GM18498 (cell line): ENCODE data around the gene LRRC56.

Experiments
- ATAC-seq: cut with Tn5 transposase; IDR thresholded peaks from one replicate; pipeline ENCODE4 v1.9.1; 2021; ENCODE audit warnings: mild to moderate bottlenecking, moderate library complexity; ENCODE audit not compliant: unreplicated experiment

The LRRC56 gene

DNA sequence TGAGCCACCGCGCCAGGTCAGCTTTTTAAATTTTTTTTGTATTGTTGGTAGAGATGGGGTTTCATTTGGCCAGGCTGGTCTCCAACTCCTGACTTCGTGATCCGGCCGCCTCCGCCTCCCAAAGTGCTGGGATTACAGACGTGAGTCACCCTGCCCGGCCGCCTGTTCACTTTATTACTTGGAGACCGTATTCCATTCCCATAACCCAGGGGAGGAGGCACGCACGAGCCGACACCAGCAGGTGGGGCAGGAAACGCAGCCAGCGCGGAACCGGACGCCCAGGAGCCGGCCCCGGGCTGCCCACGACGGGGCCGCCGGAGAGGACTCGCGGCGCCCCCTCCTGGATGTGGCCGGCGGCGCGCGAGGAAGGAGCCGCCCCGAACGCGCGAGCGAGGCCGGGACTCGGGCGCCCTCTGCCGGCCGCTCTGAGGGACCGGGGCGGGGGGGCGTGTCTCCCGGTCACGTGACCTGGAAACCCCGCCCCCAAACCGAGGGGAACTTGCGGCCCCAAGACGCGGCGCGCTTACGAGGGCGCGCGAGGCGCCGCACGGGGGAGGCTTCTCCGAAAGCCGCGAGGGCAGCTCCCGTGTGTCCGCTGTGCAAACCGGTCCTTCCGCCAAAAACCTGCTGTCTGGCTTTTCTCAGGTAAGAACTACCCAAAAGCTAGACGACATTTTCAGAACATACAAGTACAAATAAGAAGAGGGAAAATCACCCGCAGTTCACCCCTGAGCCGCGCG, 18.7 kb upstream of the LRRC56 start:
- peak; percentile 86 for ATAC-seq

DNA sequence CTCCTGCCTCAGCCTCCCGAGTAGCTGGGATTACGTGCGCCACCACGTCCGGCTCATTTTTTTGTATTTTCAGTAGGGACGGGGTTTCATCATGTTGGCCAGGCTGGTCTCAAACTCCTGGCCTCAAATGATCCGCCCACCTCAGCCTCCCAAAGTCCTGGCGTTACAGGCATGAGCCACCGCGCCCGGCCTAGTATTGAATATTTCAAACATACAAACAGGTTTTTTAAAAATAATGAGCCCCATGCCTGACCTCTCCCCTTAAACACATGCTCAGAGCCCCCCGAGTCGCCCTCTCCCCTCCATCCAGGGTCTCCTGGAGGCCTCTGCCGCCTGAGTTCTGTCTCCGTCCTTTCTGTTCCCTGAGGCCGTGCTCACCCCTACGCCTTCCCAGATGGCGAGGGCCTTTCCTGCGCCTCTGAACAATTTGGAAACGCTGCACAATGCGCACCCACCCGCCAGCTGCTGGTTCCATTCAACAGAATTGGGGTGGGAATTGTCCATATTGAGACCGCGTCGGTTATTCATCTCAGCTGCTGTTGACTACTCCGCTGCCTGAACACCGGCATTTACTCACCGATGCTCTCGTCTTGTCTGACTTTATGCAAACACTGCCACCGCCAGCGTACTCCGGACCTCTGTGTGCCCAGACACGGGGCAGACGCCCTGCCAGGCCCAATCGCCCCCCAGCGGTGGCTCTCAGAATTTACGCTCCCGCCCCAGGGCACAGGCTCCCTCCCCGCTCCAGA, 16.7 kb upstream of the LRRC56 start:
- no peak for ATAC-seq

DNA sequence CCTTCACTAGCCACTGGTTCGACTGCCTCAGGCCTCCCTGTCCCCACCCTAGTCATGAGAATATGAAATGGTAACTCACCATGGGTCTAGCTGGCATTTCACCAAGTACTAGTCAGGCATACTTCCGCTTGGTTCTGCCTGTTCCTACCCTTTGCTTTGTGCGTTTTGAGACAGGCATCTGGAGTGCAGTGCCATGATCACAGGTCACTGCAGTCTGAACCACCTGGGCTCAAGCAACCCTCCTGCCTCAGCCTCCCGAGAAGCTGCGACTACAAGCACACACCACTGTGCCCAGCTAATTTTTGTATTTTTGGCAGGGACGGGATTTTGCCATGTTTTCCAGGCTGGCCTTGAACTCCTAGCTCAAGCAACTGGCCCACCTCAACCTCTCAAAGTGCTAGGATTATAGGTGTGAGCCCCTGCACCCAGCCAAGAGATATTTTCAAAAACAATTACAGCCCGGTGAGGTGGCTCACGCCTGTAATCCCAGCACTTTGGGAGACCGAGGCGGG, 16.1 kb upstream of the LRRC56 start:
- ATAC-seq: no peak

DNA sequence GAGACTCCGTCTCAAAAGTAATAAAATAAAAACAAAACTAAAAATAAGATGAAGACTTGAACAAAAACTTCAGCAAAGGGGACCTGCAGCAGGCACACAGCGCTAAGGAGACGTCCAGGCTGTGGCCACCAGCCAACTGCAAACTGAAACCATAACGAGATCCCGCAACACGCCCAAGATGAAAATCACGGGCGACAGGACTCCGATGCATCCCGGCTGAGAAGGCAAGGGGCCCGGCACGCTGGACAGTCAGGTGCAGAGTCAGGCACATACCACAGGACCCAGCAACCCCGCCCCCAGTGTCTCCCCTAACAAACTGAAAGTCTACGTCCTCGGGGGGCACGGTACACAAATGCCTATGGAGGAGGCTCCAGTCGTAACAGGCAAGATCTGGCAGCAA, 11.1 kb upstream of the LRRC56 start:
- ATAC-seq: no peak

DNA sequence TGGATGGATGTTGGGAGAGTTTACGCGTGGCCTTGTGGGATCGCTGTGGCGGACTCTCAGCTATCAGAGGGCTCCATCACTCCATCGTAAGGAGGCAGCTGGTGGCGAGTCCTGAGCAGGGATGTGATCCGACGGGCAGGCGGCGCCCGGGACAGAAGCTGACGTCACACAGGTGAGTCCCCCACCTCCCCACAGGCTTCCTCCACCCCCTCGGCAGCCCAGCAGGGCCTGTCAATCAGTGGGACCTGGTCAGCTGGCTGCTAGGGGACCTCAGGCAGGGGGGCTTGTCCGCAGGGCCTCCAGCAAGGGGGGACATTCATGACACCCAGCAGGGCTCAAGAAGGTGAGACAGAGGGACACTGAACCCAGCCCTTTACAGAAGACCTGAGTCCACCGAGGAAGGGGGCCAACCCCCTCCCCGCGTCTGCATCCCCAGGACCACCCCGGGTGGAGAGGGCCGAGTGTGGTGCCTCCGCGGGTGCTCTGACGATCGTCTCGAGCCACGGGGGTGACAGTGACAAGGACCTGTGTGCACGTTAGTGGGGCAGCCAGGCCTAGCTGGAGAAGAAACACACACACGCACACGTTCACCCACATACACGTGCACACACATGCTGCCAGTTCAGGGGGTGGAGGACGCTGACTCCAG, 9.0 kb upstream of the LRRC56 start:
- ATAC-seq: no peak

DNA sequence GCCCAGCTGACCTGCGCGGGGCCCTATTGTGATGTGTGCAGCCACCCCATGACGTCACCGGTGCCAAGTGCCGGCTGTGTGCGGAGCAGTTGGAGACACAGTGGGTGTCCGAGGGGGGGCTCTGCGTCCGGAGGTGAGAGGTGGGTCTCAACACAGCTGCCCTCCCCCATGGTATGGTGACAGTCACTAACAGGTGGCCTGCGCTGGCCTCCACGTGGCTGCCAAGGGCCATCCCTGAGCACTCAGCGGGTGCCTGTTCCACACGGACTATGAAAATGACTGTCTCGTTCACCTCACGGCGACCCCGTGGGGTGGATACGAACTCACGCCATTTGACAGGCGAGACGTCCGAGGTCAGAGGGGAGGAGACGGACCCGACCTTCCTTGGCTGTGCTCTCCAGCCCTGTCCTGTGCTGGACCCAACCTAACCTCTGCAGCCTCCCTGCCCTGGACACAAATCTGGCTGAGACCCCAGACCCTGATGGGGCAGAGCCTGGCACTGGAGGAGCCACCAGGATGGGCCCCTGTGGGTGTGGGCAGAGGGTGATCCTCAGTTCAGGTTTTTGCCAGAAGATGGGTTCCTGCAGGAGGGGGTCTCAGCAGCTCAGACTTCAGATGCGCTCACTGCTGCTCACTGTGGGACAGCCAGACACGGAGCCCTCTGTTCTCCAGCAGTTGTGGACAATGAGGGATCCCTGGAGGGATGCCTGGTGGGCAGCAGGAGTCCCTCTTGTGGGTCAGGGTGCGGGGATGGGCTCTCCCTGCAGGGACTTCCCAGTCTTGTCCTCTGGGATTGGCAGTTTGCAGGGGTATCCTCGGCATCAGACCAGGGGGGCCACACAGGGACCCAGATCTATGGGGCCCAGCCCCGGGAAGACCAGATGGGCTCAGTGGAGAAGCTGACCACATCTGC, 8.3 kb upstream of the LRRC56 start:
- no peak for ATAC-seq

DNA sequence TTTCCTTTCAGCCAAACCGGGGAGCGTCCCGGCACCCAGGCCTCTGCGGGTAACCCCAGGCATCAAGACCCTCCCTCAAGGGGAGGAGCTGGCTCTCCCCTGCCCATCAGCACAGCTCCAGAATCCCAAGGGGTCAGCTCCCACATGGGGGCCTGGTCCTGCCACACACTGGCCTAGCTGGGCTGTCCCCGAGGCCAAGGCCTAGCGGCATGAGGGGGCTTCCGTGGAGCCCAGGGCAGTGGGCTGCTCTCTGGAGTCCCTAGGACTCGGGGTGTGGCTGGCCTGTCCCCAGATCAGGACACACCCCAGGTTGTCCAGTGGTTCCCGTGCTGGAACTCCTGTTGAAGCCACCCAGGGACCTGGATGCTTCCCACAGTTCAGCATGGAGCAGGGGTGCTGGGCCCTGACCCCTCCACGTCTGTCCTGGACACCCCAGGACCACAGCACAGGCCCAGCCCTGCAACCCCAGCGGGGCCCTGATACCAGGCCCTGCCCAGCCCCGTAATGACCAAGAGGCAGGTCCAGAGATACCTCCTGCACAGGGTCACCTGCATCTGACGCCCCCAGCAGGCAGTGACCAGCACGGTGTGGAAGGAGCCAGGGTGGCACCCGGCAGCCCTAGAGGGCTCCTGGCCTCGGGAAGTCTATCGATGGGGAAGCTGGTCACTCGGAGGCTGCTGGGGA, 7.5 kb upstream of the LRRC56 start:
- ATAC-seq: no peak

DNA sequence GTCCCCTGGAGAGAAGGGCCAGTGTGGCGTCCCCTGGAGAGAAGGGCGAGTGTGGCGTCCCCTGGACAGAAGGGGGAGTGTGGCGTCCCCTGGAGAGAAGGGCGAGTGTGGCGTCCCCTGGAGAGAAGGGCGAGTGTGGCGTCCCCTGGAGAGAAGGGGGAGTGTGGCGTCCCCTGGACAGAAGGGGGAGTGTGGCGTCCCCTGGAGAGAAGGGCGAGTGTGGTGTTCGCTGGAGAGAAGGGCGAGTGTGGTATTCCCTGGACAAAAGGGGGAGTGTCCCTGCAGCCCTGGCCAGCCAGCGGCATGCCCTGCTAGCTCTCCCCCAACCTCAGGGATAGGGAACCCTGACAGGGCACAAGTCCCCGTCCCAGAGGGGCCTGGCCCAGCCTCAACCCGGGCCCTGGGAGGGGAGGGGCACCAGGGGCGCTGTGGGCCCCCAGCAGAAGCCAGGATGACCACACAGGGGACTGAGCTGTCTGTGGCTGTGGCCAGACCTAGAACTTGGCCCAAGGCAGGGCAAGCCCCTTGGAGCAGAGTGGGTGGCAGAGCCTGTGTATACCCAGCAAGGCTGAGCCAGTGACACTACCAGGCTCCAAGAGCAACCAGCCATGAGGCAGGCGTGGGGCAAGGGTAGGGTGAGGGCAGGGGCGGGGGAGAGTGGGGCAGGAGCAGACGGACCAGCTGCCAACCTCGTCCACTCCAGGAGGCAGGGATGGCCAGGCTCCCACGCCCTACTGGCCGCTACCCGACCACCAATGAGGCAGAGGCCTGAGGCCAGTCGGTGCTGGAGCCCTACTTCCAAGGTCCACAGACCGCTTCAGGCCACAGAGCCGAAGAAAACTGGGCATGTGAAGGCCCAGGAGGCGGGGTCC, 6.1 kb upstream of the LRRC56 start:
- no peak for ATAC-seq

DNA sequence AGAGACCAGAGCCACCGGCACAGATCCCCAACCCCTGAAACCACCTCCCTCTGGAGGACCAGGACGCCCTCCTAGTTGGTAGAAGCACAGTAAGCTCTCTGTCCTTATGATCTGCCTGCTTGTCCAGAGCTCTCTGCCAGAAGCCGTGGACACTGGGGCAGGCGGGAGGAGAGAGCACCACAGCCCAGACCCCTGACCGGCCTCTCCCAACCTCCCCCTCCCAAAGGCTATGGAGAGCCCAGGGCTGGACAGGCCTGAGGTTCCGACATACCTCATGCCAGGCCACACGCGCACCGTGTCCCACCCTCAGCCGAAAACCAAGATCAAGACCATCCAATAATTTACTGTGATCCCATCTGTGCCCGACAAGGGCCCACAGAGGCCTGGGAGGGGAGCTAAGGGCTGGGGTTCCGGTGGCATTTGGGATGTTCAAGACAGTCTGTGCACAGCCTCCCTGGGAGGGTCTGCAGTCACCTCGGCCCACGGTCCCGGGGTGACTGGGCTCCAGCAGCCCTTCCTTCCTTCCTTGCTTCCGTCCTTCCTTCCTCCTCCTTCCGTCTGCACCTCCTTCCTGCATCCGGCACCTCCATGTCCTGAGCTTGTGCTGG, 5.3 kb upstream of the LRRC56 start:
- no peak for ATAC-seq

DNA sequence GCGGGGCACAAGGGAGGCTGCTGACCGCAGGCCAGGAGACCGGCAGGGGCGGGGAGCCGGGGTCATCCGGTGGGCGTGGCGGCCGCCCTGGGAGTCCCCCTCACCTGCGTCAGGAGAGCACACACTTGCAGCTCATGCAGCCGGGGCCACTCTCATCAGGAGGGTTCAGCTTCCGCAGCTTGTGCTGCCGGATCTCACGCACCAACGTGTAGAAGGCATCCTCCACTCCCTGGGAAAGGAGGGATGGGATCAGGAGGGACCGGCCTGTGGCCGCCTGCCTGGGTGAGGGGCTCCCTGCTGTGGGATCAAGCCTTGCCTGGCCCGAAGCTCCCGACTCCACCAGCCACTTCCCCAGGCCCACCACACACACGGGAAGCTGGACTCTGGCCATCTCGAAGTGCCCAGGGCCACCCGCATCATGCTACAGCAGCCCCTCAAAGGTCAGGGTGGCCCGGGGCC, 4.8 kb upstream of the LRRC56 start:
- ATAC-seq: no peak

DNA sequence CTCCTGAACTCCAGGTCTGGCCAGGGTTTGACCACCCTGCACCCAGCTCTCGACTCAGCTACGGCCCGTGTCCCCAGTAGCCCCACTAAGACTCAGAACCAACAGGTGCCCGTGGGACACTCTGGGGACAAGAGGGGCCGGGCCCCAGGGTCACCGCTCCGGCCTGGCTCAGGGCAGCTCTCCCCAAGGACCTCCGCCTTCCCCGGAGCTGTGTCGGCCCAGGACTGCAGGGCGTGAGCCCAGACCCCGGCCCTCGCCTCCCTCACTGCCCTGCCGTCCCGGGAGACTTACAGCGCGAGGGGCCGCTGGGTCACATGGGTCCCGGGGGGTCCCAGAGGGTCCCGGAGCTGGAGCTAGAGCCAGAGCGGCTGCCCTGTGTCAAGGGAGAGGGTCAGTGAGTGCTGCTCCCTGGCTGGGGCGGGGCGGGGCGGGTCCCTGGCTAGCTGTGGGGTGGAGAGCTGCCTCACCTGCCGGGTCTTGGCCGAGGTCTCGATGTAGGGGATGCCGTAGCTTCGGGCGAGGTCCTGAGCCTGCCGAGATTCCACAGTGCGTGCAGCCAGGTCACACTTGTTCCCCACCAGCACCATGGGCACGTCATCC, 4.2 kb upstream of the LRRC56 start:
- no peak for ATAC-seq

DNA sequence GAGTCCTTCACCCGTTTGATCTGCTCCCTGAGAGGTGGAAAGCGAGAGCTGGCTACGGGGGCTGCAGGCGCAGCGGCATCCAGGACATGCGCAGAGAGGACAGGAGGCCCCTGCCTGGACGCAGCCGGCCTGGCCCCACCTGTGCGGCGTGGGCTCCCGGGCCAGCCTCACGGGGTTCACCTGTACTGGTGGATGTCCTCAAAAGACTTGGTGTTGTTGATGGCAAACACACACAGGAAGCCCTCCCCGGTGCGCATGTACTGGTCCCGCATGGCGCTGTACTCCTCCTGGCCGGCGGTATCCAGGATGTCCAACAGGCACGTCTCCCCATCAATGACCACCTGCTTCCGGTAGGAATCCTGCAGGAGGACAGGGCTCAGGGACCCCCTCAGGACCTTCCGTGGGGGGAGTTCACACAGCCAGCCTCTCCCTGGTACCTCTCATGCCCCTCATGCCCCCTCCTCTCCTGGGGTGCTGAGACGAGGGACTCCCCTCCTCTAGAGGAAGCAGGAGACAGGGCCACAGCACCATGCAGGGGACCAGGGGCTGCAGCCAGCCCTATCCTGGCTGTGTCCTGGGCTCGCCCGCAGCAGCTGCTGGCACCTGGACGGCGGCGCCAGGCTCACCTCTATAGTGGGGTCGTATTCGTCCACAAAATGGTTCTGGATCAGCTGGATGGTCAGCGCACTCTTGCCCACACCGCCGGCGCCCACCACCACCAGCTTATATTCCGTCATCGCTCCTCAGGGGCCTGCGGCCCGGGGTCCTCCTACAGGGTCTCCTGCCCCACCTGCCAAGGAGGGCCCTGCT, 3.5 kb upstream of the LRRC56 start:
- ATAC-seq: no peak

DNA sequence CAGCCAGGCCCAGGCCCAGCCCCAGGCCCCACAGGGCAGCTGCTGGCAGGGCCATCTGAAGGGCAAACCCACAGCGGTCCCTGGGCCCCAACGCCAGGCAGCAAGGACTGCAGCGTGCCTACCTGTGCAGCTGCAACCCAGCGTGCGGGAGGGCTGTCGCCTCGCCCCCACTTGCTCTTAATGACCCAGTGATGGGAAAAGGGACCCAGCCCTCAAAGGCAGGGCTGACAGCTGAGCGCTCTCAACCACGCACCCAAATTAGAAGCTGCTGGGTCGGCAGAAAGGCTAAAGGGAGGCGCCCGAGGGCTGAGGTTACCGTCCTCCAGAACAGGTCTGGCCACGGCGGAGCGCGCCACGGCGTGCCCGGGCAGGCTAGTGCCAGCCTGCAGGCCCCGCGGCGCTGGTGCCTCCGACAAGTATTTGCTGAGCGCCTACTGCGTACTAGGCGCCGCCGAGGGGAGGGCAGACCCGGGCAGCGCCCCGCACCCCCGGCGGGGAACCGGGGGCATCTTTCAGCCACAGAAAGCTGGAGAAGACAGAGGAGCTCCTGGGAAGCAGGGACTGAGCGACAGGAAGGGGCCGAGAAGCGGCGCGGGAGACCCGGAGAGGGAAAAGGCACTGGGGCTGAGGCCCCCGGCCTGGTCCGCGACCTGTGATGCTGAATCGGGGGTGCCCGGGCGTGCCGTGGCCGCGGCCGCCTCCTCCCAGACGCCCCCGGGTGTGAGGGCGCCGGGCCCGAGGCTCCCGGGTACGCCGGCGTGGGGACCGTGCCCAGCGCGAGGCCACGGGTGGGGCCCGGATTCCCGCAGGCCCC, 2.7 kb upstream of the LRRC56 start:
- peak; percentile 1 for ATAC-seq

DNA sequence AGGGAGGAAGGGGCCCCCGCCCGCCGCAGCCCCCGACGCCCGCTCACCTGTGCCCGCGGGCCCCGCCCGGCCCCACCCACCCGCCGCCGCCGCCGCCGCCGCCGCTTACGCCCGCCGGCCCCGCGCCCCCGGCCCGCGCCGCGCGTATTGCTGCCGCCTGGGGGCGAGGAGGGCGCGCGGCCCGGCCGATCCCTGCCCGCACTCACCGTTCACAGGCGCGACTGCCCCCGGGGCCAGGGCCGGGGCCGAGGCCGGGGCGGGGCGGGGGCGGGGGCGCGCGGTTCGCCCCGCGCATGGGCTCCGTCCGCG, 2.2 kb upstream of the LRRC56 start:
- ATAC-seq: no peak

DNA sequence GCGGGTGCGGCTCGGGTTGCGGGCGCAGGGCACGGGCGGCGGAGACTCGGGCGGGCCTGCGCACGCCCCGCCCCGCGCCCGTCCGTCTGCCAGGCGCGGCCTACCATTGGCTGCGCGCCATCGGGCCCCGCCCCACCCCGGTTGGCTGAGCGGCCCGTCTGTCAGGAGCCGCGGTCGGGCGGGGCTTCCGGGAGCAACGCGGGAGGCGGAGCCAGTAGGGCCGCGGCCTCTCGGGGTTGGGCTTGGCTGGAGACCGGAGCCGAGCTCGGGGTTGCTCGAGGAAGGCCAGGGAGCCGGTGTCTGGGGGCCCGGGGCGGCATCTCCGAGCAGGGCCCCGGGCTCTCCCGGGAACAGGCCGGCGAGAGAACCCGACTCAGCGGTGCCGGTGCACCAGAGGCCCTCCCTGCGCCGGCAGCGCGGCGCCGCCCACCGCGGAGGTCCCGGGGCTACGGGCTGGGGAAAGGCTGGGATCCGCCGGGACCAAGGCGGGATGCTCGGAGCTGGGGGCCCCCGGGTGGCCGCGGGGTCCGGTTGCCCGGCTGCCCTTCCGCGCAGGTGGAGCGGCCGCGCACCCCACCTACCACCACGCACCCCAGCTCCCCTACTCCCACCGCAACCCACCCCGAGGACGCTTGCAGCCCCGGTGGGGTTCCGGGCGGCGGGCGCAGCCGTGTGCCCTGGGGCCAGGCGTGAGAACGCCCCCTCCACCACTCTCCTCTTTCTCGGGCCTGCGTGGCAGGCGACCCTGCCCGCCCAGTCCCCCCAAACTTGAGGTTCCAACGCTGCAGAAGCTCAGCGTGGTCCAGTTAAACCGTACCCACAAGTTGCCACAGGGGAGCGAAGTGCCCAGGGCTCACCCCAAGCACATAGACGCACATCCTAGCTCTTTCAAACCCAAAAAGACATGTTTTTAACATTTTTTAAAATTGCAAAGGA, 1.5 kb upstream of the LRRC56 start, which contains the start of gene HRAS:
Gene HRAS (minus strand): TSS at position 58 of the 936 bp plus-strand sequence.
- peak; percentile 70 for ATAC-seq
